GM18499 (cell line): ENCODE data around the gene ALDH4A1.
"Not testable (repeated sequence)": the region's sequence is repeated elsewhere in the genome, so short reads cannot be mapped to it uniquely, and the experiment has no call there.

ENCODE experiments used
- ATAC-seq: cut with Tn5 transposase; IDR thresholded peaks from one replicate; pipeline ENCODE4 v1.9.1; 2021; ENCODE audit warnings: moderate number of reproducible peaks; ENCODE audit not compliant: insufficient read depth, unreplicated experiment

Gene ALDH4A1

DNA sequence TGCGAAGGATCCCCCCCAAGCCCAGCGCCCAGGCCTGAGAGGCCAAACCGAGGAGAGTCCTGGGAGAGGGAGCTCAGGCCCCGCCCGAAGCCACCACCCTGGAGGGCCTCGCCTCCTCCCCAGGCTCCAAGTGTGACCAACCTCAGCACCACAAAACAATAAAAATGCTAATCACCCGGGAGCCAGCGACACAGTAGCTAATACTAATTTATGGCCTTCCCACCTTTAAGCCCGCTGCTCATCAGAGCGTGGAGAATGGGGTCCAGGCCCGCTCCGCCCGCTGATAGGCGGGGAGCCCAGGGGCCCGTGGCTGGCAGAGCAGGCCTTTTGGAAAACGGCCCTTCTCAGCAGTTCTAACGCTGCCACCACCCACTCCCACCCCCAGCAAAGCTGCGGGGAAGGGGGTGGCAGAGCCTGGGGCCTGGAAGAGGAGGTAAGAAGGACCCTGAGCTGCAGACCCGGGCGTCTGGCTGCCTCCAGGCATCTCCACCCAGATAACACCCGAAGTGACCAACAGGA lies 22.5 kb downstream of the ALDH4A1 start:
- no peak for ATAC-seq

DNA sequence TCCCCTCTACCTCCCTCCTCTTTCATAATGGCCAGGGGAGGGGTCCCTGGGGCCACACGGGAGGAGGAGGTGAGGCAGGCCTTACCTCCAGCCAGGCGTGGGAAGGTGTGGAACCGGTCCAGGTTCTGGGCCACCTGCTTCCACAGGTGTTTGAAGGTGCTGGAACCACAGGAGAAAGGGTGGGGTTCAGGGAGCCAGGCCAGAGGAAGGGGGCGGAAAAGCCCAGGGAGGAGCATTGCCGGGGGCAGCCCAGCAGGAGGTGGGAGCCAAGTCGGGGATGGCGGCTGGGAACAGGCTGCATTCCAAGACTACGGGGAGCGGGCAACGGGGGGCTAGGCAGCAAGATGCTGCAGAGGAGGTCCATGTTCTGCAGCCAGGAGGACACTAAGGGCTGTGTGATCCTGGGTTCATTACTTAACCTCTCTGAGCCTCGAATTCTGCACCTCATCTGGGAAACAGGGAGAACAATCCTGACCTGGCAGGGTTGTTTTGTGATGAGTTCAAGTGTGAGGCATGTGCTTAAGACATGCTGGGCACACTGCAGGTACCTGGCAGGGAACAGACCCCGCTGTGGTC lies 23.1 kb downstream of the ALDH4A1 start:
- ATAC-seq, result no peak

DNA sequence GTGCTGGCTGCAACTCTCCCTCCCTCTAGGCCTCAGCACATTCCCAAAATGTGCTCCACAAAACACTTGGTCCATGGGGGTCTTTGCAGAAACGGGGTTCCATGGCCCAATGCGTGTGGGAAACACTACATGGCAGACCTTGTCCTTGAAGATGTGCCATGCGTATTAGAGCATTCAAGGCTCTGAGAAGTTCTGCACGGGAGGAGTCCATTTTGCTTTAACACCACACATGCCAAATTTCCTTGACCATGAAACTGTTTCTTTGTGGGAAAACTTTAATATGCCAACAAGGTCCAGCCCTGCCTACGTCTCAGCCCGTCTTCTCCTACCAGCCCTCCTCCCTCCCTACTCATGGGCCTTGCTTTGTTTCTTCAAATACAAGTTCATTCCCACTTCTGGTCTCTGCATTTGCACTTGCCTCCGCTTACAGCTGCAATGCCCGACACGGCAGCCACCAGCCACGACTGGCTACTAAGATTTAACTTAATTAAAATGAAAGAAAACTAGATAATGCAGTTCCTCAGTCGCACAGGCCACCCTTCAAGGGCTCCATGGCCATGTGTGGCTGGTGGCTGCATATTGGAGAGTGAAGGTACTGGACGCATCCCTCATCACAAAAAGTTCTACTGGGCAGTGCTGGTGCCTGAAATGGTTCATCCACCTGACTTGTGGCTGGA lies 23.7 kb downstream of the ALDH4A1 start:
- no peak for ATAC-seq

DNA sequence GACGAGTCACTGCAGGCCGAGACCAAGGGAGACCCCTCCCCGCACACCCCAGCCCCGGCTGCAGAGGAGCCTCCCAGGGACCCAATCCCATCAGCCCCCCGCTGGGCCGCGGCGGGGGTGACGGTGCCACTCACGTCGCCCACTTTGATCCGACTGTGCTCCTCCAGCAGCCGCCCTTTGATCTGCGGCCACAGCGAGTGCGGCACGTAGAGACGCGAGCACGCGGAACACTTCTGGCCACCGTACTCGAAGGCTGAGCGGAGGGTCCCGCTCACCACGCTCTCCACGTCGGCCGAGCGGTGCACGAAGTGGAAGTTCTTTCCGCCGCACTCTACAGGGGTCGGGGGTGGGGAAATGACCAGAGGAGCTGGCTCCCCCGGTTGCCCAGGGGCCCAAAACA lies 25.1 kb downstream of the ALDH4A1 start:
- no peak for ATAC-seq

DNA sequence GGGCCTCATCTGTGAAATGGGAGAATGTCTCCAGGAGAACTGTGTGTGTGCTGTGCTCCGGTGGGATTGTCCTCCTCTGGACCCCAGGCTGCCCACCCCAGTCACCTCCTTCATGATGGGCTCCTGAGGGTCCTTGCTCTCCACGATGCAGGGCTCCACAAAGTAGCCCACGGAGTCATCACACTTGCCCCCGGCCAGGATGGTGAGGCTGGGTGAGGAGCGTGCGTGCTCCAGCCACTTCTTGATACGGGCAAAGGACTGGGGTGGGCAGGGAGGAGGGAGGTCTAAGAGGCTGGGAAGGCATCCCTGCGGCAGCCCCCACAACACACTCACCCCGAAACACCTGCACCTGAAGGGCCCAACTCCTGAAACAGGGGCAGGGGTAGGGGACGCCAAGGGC lies 26.1 kb downstream of the ALDH4A1 start:
- no peak for ATAC-seq

DNA sequence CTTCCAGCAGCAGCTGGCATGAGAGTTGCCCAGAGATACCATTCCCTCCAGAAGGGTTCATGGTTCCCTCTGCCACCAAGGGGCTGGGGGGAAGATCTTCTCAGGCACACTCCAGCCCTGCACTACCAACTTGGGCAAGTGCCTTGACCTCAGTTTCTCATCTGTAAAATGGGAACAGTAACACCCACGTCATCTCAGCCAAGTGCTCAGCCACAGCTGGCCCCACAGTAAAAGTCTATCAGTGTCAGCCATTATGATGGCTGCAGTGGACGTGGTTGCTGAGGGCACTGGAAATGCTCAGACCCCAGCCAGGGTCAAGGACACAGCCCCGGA lies 26.6 kb downstream of the ALDH4A1 start:
- ATAC-seq, result no peak

DNA sequence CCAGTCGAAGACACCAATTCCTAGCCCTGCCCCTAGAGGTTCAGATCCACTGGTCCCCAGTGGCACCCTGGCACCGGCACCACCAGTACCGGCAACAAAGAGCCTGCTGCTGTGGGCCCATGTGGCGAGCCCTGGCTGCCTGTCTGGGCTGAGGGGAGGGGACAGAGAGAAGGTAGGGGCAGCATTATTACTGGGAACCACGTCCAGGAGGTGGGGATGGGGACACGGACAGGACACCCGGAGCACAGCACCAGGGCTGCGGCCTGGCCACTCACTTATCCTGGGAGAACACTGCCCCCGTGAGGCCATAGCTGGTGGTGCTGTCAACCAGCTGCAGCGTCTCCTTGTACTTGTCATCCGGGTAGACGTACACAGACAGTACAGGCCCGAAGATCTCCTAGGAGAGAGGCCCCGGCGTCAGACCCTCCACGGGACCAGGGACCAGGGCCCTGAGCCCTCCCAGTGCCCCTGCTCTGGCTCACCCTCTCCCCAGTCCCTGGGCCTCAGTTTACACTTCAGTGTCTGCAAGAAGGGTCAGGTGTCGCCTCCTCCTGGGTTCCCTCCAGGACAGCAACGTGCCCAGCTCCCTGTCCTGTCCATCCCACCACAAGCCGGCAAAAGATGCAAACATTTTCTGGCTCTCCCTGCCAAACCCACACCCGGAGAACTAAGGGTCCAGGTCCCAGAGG lies 27.1 kb downstream of the ALDH4A1 start:
- no peak for ATAC-seq

DNA sequence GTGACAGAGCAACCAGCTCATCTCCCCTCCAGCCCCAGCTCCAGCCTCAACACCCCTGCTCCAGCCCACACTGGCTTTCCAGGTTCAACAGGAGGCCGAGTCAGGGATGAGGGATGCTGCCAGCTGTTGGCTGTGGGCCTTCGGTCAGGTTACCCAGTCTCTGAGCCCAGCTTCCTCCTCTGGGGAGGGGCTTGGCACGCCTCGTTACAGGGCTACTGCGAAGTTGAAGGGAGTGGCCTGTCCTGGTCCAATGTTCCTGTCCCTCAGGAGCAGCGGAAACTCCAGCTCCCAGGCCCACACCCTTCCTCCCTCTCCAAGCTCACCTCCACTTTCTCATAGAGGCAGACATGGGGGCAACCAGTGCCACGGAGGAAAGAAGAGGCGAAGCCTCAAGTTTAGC lies 27.8 kb downstream of the ALDH4A1 start:
- ATAC-seq, result no peak

DNA sequence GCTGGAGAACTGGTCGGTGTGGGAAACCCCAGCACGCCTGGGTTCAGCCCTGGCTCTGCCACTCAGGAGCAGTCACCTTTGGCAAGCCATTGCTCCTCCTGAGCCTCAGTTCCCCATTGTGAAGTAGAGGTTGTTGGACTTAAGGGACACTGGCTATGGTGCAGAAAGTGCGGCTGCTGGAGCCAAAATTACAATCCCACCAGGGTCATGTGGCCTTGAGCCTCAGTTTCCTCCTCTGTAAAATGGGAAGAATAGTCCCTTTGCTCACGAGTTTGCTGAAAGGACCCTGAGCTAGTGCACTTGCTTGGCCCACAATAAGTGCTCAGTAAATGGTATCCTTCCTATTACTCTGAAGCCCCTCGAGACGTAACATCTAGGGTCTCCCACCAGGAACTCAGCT lies 28.3 kb downstream of the ALDH4A1 start:
- ATAC-seq, result no peak

DNA sequence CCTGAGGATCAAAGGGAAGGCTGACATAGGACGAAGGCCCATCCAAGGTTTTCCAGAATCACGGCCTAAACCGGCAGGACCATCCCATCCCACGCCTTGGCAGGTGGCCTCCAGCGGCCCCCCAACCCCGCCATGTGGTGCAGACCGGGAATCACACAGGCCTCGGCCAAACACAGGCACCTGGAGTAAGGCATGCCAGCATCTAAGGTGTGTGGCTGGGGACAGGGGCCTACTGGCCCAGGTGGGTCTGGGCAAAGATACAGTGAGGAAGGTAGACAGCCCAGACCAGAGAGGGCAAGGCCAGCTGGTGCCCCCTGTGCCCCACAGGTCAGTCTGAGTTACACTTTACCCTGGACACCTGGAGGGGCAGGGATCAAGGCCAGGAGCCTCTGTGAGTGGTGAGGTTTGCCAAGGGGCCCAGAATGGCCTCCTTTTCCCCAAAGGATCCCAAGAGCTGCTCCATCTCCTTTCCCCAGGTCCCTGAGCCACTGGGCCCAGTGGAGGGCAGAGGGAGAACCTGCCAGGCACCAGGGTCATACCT lies 30.2 kb downstream of the ALDH4A1 start:
- ATAC-seq, result no peak

DNA sequence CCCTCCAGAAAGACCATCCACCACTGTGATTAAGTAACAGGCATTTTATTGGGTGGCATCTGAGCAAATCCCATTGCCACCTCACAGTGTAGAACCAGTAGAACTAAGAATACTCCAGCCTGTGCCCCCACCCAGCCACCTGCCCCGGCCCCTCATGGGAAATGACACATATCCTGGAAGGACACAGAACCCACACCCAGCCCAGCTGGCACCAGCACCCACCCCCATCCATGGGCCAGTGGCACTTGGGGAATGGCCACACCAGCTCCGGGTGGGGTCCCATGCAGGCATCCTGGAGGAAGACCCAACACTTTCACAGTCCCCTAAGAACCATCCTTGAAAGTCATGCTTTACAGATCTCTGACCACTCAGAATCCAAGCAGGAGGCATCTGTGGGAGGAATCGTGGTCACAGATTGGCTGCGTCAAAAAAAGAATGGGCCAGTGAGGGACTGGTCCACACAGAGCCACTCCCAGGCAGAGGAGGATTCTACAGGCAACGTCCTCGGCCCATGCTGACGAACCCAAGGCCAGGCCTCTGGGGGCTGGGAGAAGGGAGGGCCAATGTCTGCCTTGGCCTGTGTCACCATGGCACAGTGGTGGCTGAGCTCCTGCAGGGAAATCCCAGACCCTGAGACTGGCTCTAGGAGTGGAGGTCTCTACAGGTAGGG lies 30.8 kb downstream of the ALDH4A1 start:
- no peak for ATAC-seq

DNA sequence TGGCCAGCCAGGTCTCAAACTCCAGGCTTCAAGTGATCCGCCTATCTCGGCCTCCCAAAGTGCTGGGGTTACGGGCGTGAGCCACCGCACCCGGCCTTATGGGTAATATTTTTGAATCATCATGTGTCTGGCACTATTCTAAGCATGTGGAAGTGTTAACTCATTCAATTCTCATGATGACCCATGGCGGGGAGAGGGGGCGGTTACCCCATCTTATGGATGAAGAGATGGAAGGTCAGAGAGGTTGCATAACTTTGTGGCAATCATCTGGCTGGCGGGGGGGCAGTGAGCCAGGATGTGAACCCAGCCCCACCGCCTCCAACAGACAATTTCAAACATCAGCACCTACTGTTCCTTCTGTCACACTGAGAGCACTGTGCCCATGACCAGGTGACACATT lies 31.4 kb downstream of the ALDH4A1 start:
- no peak for ATAC-seq

DNA sequence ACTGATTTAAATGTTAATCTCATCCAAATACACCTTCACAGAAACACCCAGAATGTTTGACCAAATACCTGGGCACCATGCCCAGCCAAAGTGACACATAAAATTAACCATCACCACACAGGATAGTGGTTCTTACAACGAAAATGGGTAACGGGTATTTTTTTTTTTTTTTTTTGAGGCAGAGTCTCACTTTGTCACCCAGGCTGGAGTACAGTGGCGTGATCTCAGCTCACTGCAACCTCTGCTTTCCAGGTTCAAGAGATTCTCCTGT lies 31.8 kb downstream of the ALDH4A1 start:
- ATAC-seq, result not testable (repeated sequence)

DNA sequence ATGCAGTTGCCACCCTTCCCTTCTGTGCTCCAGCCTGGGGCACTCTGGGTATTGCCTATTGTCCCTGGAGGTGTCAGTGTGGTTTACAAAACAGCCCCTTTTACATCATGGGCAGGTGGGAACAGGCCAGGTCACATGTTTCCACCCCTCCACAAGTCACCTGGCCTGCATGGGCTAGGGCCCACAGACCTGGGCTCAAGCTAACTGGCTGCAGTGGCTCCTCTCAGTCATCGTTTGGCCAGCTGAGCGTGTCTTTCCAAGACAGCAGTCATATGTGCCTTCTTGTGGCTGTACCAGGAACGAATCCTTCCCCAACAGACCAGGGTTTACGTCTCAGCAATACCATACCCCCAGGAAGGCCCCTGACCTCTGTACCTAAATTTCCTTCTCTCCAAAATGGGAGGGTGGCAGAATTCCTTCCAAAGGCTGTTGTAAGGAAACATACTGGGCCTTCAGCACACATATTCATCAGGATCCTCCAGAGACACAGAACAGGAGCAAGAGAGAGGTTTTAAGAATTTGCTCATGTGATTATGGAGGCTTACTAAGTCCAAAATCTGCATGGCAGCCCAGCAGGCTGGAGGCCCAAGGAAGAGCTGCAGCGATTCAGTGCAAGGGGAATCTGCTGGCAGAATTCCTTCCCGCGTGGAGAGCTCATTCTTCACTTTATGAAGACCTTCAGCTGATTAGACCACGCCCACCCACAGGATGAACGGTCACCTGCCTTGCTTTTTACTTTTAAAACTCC lies 32.3 kb downstream of the ALDH4A1 start:
- no peak for ATAC-seq

DNA sequence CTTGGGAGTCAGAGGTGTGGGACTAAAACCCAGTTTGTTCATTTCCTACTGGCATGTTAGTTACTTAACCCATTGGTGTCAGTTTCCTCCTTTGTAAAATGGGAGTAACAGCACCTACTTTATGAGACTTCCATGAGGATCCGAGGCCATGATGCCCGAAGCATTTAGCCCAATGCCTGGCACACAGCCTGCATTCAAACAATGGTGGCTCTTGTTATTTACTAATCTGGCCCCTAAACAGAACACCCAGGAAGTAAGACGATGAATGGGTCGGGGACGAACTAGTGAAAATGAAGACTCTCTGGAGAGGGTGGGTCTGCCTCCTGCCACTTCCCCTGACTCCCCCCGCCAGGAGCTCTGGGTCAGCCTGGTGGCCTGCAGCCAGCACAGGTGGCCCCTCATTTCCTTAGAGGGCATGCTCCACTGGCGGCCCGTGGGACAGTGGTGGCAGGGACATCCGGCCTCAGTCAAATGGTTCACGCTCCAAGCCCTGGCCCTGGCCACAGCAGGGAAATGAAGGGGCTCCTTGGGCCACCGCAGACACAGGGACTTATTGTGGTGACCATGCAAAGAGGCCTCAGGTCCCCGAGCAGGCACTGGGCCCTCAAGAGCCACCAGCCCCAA lies 33.4 kb downstream of the ALDH4A1 start:
- no peak for ATAC-seq

DNA sequence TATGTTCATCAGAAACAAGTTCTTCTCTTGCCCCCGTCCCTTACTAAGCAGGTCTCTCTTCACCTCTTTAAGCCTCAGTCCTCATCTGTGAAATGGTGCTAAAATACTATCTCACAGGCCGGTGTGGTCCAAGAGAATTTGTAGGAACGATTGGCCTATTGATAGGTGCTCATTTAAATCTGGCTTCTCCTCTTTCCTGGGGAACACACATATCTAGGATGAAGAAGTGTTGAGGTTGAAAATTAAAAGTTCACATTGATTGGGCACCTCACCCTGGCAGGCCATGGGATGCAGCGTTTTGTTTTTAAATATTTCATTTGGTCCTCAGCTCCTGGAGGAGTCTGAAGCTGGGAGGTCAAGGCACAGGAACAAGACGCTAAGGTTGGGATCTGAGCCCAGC lies 34.0 kb downstream of the ALDH4A1 start:
- ATAC-seq, result no peak

DNA sequence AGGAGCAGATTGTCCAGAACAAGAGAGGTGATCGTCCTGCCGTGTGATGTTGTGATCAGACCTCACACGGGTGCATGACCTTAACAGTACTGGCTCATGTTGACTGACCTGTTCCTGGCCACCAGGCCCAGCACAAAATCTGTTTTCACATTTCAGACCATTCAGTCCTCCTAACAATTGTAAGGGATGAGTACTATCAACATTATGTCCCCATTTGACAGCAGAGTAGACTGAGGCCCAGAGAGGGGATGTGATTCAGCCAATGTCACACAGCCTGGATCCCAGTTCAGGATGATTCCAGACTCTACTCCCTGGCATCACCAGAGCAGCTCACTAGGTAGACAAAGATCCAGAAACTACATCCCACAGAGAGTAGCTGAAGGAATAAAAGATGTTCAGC lies 35.5 kb downstream of the ALDH4A1 start:
- no peak for ATAC-seq

DNA sequence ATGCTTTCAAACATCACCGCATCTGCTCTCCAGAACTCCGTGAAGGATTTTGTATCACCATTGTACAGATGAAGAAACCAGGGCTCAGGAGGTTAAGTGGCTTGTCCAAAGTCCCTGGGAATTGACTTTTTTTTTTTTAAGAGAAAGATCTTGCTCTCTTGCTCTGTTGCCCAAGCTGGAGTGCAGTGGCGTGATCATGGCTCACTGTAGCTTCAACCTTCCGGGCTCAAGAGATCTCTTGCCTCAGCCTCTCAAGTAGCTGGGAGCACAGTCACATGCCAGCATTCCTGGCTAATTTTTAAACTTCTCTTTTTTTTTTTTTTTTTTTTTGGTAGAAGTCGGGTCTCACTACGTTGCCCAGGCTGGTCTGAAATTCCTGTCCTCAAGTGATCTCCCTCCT lies 36.0 kb downstream of the ALDH4A1 start:
- no peak for ATAC-seq

DNA sequence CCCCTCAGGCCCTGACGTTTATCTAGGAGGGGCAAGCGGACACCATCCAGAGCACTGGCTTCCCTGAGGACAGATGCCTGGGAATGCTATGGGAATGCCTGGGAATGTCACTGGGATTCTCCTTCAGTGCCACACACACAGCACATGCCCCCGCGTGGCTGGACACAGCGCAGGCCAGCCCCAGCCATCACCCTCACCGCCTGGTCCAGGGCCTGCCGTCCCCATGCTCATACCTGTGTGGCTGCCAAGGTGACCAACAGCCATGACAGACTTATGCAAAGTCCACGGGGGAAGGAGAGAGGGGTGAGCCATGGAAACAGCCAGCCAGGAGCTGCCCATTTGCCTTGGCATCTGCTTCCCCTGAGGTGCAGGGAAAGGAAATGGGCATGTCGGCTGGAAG lies 37.2 kb downstream of the ALDH4A1 start:
- no peak for ATAC-seq

DNA sequence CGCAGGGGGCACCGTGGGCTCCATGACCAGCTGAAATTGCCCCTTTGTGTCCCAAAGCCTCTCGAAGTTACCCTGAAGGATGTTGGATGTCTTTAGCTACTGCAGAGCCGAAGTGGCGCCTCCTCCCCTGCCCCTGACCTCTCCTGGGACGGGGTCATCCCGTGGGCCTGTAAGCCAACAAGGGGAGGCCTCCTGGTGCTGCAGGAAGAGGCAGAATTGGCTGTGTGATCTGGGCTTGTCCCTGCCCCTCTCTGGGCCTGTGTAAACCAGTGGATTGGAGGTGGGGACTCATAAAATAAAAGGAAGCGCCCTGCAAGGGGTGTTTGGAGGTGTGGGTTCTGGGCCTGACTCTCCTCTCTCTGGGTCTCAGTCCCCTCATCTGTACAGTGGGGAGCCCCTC lies 40.8 kb downstream of the ALDH4A1 start:
- ATAC-seq, result no peak
